CD14-positive monocyte (primary cell): ENCODE results near the gene SLC46A2. TPM values are rescaled to one million over a fixed set of nuclear protein-coding genes. Genes with fewer than 3 reads are reported as not detected.

Experiments used
- DNase-seq, 3 donors: peaks; one replicate each; pipeline ENCODE4 v3.0.0-alpha.2; 2011 to 2022
- H2AFZ ChIP-seq: 2 replicates; pipeline ENCODE4 v1.6.0; 2012; ENCODE audit warnings: mild to moderate bottlenecking, low read depth, low read length, inconsistent platforms; ENCODE audit not compliant: insufficient read depth, poor library complexity, severe bottlenecking
- H3K27ac ChIP-seq, 2 donors: 1 replicate in 1 of 2; 2 replicates in 1 of 2; pipeline ENCODE4 v1.5.1; 2012 to 2013; ENCODE audit warnings: low read length in 2 of 2, control low read depth in 1 of 2, inconsistent platforms in 1 of 2, low read depth in 1 of 2, mild to moderate bottlenecking in 1 of 2
- H3K27me3 ChIP-seq, 2 donors: one replicate each; pipeline versions ENCODE4 v1.6.0 to v1.6.1; 2011 to 2013; ENCODE audit warnings: low read length in 2 of 2; ENCODE audit not compliant: control insufficient read depth in 2 of 2, insufficient read depth in 2 of 2
- H3K36me3 ChIP-seq, 2 donors: replicated peaks in 1 of 2; 1 replicate in 1 of 2; 2 replicates in 1 of 2; pipeline versions ENCODE4 v1.5.1 to v1.6.1; 2012 to 2013; ENCODE audit warnings: low read length in 2 of 2, control low read depth in 1 of 2, inconsistent platforms in 1 of 2, mild to moderate bottlenecking in 1 of 2; ENCODE audit not compliant: insufficient read depth in 2 of 2, control insufficient read depth in 1 of 2
- H3K4me1 ChIP-seq, 2 donors: 1 replicate in 1 of 2; 2 replicates in 1 of 2; pipeline versions ENCODE4 v1.5.1 to v1.6.1; 2012 to 2013; ENCODE audit warnings: low read length in 2 of 2, control low read depth in 1 of 2, inconsistent platforms in 1 of 2, mild to moderate bottlenecking in 1 of 2, moderate library complexity in 1 of 2; ENCODE audit not compliant: insufficient read depth in 2 of 2, control insufficient read depth in 1 of 2
- H3K4me2 ChIP-seq: replicated peaks from 2 replicates; pipeline ENCODE3; 2012; ENCODE audit warnings: low read length, moderate library complexity, mild to moderate bottlenecking; ENCODE audit not compliant: poor library complexity, severe bottlenecking; ENCODE audit errors: extremely low read depth
- H3K4me3 ChIP-seq, 3 experiments: fragments of 200-600 bp in 1 of 3; sonication (generic) in 1 of 3; replicated peaks in 1 of 3; 1 replicate in 2 of 3; 2 replicates in 1 of 3; pipeline ENCODE4 v1.5.1; 2011 to 2013; ENCODE audit warnings: low read length in 3 of 3, mild to moderate bottlenecking in 3 of 3, control low read depth in 2 of 3, low read depth in 2 of 3, inconsistent platforms in 1 of 3, moderate library complexity in 1 of 3
- H3K79me2 ChIP-seq: 2 replicates; pipeline ENCODE4 v1.6.0; 2012; ENCODE audit warnings: mild to moderate bottlenecking, control low read depth, inconsistent platforms, low read length, moderate library complexity; ENCODE audit not compliant: insufficient read depth
- H3K9ac ChIP-seq: 2 replicates; pipeline ENCODE4 v1.6.0; 2017; ENCODE audit warnings: low read length, mild to moderate bottlenecking; ENCODE audit not compliant: insufficient read depth, poor library complexity, severe bottlenecking
- H3K9me3 ChIP-seq, 2 donors: replicated peaks in 1 of 2; 1 replicate in 1 of 2; 2 replicates in 1 of 2; pipeline versions ENCODE4 v1.5.1 to v1.6.1; 2012 to 2013; ENCODE audit warnings: low read length in 2 of 2, control low read depth in 1 of 2; ENCODE audit not compliant: control insufficient read depth in 1 of 2, insufficient read depth in 1 of 2
- H4K20me1 ChIP-seq: 2 replicates; pipeline ENCODE4 v1.6.0; 2012; ENCODE audit warnings: mild to moderate bottlenecking, low read length, control low read depth, moderate library complexity; ENCODE audit not compliant: insufficient read depth
- H3K27ac Mint-ChIP-seq, 7 donors: one replicate each; pipeline ENCODE4 v1.8.0; 2020; ENCODE audit warnings: mild to moderate bottlenecking in 7 of 7, mixed read lengths in 7 of 7, moderate library complexity in 6 of 7, inconsistent platforms in 2 of 7
- H3K27me3 Mint-ChIP-seq, 3 donors: one replicate each; pipeline ENCODE4 v1.8.0; 2021 to 2022; ENCODE audit warnings: low read depth in 3 of 3, mild to moderate bottlenecking in 3 of 3, mixed read lengths in 3 of 3, moderate library complexity in 3 of 3, inconsistent platforms in 1 of 3
- H3K36me3 Mint-ChIP-seq, 2 donors: one replicate each; pipeline ENCODE4 v1.8.0; 2020; ENCODE audit warnings: mixed read lengths in 2 of 2, inconsistent platforms in 1 of 2, mild to moderate bottlenecking in 1 of 2
- H3K4me1 Mint-ChIP-seq: one replicate; pipeline ENCODE4 v1.8.0; 2020; ENCODE audit warnings: mild to moderate bottlenecking, mixed read lengths
- H3K4me3 Mint-ChIP-seq, 2 donors: one replicate each; pipeline ENCODE4 v1.8.0; 2020; ENCODE audit warnings: mild to moderate bottlenecking in 2 of 2, mixed read lengths in 2 of 2, moderate library complexity in 1 of 2
- H3K9me3 Mint-ChIP-seq, 7 donors: one replicate each; pipeline ENCODE4 v1.8.0; 2020 to 2022; ENCODE audit warnings: mixed read lengths in 7 of 7, mild to moderate bottlenecking in 6 of 7, moderate library complexity in 6 of 7, inconsistent platforms in 2 of 7
- WGBS: methylation state at CpG from one replicate; pipeline ENCODE4 v1.1.5; 2013; ENCODE audit warnings: missing lambda C conversion rate; ENCODE audit not compliant: insufficient coverage; 5-methylcytosine and 5-hydroxymethylcytosine counted together
- intact Hi-C, 2 donors: fragments of 100-400 bp; cut with micrococcal nuclease; formaldehyde crosslinking; loops; one replicate each; pipeline versions ENCODE4 v1.15.0 to v1.15.1; 2023
- polyA plus RNA-seq, 3 donors: library from polyadenylated mRNA; depleted of rRNA in 1 of 3; unstranded in 2 of 3; stranded (reverse) in 1 of 3; fragments of 300-500 nt in 2 of 3; fragments of >200 nt in 1 of 3; fragmentation: Illumina TruSeq in 2 of 3; gene quantifications; 1 replicate in 2 of 3; 2 replicates in 1 of 3; pipeline ENCODE4 v1.2.3, GENCODE V29; 2012 to 2021
- TF ChIP-seq, protein P1 (sequence below): fragments of 200-600 bp; IDR thresholded peaks from one replicate; pipeline ENCODE4 v1.8.0; 2022; ENCODE audit warnings: antibody characterized with exemption, mild to moderate bottlenecking

The SLC46A2 gene
- polyA plus RNA-seq, 3 donors, result 43.5 to 87.0 (median 45.1) TPM

DNA sequence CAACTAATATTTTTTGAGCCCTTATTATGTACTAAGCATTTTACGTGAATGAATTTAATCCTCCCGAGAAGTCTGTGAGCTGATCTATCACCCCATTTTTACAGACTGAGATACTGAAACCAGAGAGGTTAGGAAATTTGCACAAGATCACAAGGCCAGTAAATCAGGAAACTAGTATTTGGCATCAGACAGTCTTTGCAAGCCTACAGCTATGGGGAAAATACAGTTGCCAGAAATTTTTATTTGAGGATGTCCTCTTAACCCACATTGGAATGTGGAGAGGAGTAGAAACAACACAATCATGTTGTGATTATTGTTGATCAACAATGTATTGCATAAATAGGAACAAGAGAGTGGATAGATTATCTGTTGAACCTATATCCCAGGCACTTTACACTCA lies 2.3 kb upstream of the SLC46A2 start:
- intact Hi-C loops, result loop anchor here in 1 of 2 donors (10.0 kb wide), 1 partner anchor 178 kb away; the partner anchor contains the start of gene INIP
- Mint-ChIP-seq H3K27me3 (peaks cover 0 to 8% (median 6%) of the 10 kb centered on the region in 3 donors), H3K9me3 (peaks cover 0 to 7% (median 0%) of the 10 kb centered on the region in 7 donors), H3K36me3 (peaks cover 17 to 20% of the 10 kb centered on the region in 2 donors), H3K4me1 (peaks cover 91% of the 10 kb centered on the region), H3K27ac (peak overlapping the region; percentile 97 to 100 (median 100)), H3K4me3 (peak overlapping the region in 1 of 2 donors; percentile 66)
- Histone ChIP-seq H3K9ac (no peak overlapping the region), H3K36me3 (no peaks in the 10 kb centered on the region), H3K27me3 (no peaks in the 10 kb centered on the region), H2AFZ (no peak overlapping the region), H3K9me3 (no peaks in the 10 kb centered on the region), H3K4me1 (peaks cover 93 to 100% of the 10 kb centered on the region in 2 donors), H3K4me3 (peak overlapping the region in 1 of 3 experiments; percentile 92), H3K27ac (peak overlapping the region; percentile 50 to 96), H4K20me1 (peaks cover 15% of the 10 kb centered on the region), H3K79me2 (peaks cover 37% of the 10 kb centered on the region), H3K4me2 (peak overlapping the region; percentile 88)
- peak in 2 of 3 donors; percentile 19 to 32 for DNase-seq
- TF ChIP-seq, protein P1, sequence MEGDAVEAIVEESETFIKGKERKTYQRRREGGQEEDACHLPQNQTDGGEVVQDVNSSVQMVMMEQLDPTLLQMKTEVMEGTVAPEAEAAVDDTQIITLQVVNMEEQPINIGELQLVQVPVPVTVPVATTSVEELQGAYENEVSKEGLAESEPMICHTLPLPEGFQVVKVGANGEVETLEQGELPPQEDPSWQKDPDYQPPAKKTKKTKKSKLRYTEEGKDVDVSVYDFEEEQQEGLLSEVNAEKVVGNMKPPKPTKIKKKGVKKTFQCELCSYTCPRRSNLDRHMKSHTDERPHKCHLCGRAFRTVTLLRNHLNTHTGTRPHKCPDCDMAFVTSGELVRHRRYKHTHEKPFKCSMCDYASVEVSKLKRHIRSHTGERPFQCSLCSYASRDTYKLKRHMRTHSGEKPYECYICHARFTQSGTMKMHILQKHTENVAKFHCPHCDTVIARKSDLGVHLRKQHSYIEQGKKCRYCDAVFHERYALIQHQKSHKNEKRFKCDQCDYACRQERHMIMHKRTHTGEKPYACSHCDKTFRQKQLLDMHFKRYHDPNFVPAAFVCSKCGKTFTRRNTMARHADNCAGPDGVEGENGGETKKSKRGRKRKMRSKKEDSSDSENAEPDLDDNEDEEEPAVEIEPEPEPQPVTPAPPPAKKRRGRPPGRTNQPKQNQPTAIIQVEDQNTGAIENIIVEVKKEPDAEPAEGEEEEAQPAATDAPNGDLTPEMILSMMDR, result no peak
- no CpG with 5 or more reads among the region's 2 CpGs for WGBS

DNA sequence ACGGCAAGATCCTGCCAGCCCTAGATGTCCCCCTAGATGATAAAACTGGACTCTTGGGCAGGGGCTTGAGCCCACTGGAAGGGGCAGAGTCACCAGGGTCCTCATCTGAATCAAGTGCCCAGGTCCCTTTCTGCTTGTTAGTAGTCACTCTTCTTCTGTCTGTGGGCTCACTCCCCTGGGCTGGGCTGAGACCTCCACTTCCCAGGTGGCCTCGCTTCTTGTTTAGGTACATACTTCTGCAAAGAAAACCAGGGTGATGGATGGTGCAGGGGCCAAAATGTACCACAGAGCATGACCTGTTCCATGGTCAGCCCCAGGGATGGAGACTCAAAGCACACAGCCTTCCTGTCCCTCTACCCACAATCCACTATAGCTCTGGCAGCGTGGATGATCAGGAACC lies 845 bp upstream of the SLC46A2 start:
- TF ChIP-seq, protein P1, result no peak
- Histone ChIP-seq H3K27ac (peak overlapping the region; percentile 57 to 96), H3K9ac (peak overlapping the region; percentile 80), H3K27me3 (no peaks in the 10 kb centered on the region), H3K9me3 (no peaks in the 10 kb centered on the region), H2AFZ (peak overlapping the region; percentile 78), H4K20me1 (peaks cover 28% of the 10 kb centered on the region), H3K36me3 (peaks cover 5 to 8% of the 10 kb centered on the region in 2 donors), H3K4me3 (peak overlapping the region; percentile 74 to 92 (median 81)), H3K4me1 (peaks cover 95 to 100% of the 10 kb centered on the region in 2 donors), H3K79me2 (peaks cover 37% of the 10 kb centered on the region), H3K4me2 (peak overlapping the region; percentile 88)
- H3K4me1 Mint-ChIP-seq, result peaks cover 90% of the 10 kb centered on the region
- peak overlapping the region in 5 of 7 donors; percentile 79 to 100 (median 89) for H3K27ac Mint-ChIP-seq
- H3K27me3 Mint-ChIP-seq, result peaks cover 1 to 9% (median 6%) of the 10 kb centered on the region in 3 donors
- DNase-seq, result no peak
- H3K36me3 Mint-ChIP-seq, result peaks cover 28 to 35% of the 10 kb centered on the region in 2 donors
- peaks cover 0 to 7% (median 0%) of the 10 kb centered on the region in 7 donors for H3K9me3 Mint-ChIP-seq
- WGBS, result 94% methylated on average over 2 of the region's 3 CpGs
- intact Hi-C loops, result loop anchor here in 1 of 2 donors (10.0 kb wide), 1 partner anchor 177 kb away; the partner anchor contains the start of gene INIP
- H3K4me3 Mint-ChIP-seq, result peak overlapping the region; percentile 94 to 98
